K562 (cell line): ENCODE data around the gene SLC34A1. TPM values are rescaled to one million over a fixed set of nuclear protein-coding genes. Genes with fewer than 3 reads are reported as not detected.
A peak's percentile ranks its signal among the peaks of the same experiment; 100 is the strongest.

Source experiments
- CBFB ChIP-seq: sonication (generic); formaldehyde crosslinking; IDR thresholded peaks from 2 replicates; pipeline ENCODE4 v1.4.0; 2020; ENCODE audit warnings: mild to moderate bottlenecking, missing genetic modification reagents
- CHD4 ChIP-seq: fragments of 200-600 bp; sonication (generic); IDR thresholded peaks from 3 replicates; pipeline ENCODE4 v1.6.1; 2012; ENCODE audit warnings: low read depth, mild to moderate bottlenecking, mixed read lengths, low read length, inconsistent platforms; ENCODE audit not compliant: insufficient read depth, insufficient replicate concordance, poor library complexity, severe bottlenecking
- CTBP1 ChIP-seq: fragments of 450-650 bp; IDR thresholded peaks from 2 replicates; pipeline ENCODE4 v1.6.1; 2016; ENCODE audit warnings: borderline replicate concordance
- FIP1L1 ChIP-seq: fragments of 200-400 bp; formaldehyde crosslinking; IDR thresholded peaks from 2 replicates; pipeline ENCODE4 v1.6.1; 2018; ENCODE audit warnings: mild to moderate bottlenecking, low read depth, low read length; ENCODE audit not compliant: poor library complexity, severe bottlenecking
- FOXA3 ChIP-seq, 2 experiments: fragments of 450-650 bp in 1 of 2; sonication (generic) in 1 of 2; formaldehyde crosslinking; IDR thresholded peaks in 1 of 2; conservative IDR thresholded peaks in 1 of 2; 2 replicates each; pipeline versions ENCODE4 v1.4.0 to v1.8.0; 2020 to 2022; ENCODE audit warnings: mild to moderate bottlenecking in 2 of 2, missing genetic modification reagents in 1 of 2
- LCOR ChIP-seq: sonication (generic); formaldehyde crosslinking; IDR thresholded peaks from 2 replicates; pipeline ENCODE4 v1.8.0; 2022; ENCODE audit warnings: mild to moderate bottlenecking, missing genetic modification reagents
- NCOA6 ChIP-seq: fragments of 450-650 bp; IDR thresholded peaks from 2 replicates; pipeline ENCODE4 v1.6.1; 2017; ENCODE audit warnings: mild to moderate bottlenecking
- NELFE ChIP-seq: IDR thresholded peaks from 2 replicates; pipeline ENCODE4 v1.6.1; 2011; ENCODE audit warnings: mild to moderate bottlenecking; ENCODE audit not compliant: insufficient read depth, insufficient read length
- NEUROD1 ChIP-seq: fragments of 150-350 bp; IDR thresholded peaks from 2 replicates; pipeline ENCODE4 v1.6.1; 2014; ENCODE audit warnings: borderline replicate concordance, low read length, low read depth; ENCODE audit not compliant: partially characterized antibody
- NR2C2 ChIP-seq, 2 experiments: fragments of 200-800 bp in 1 of 2; sonication (Bioruptor generic) in 1 of 2; sonication (generic) in 1 of 2; formaldehyde crosslinking in 1 of 2; IDR thresholded peaks; 2 replicates each; pipeline versions ENCODE4 v1.6.1 to v1.8.0; 2016 to 2022; ENCODE audit warnings: mild to moderate bottlenecking in 1 of 2, missing compliant biosample characterization in 1 of 2, missing genetic modification characterization in 1 of 2, missing genetic modification reagents in 1 of 2
- PHF8 ChIP-seq: fragments of 200-600 bp; sonication (generic); IDR thresholded peaks from 2 replicates; pipeline ENCODE4 v1.6.1; 2012; ENCODE audit warnings: mixed run types, mild to moderate bottlenecking, inconsistent platforms, low read length, moderate library complexity, borderline replicate concordance
- RFX1 ChIP-seq: fragments of 450-650 bp; IDR thresholded peaks from 2 replicates; pipeline ENCODE4 v1.6.1; 2016; ENCODE audit warnings: mild to moderate bottlenecking, moderate library complexity
- STAT6 ChIP-seq: sonication (generic); formaldehyde crosslinking; IDR thresholded peaks from 2 replicates; pipeline ENCODE4 v1.8.1; 2023; ENCODE audit warnings: mild to moderate bottlenecking, missing genetic modification reagents
- XRCC3 ChIP-seq: fragments of 450-650 bp; IDR thresholded peaks from 2 replicates; pipeline ENCODE4 v1.6.1; 2017; ENCODE audit warnings: mild to moderate bottlenecking, moderate library complexity
- ZBTB43 ChIP-seq: sonication (generic); formaldehyde crosslinking; IDR thresholded peaks from 2 replicates; pipeline ENCODE4 v1.8.0; 2023; ENCODE audit warnings: mild to moderate bottlenecking, missing genetic modification reagents
- ZC3H4 ChIP-seq: sonication (generic); formaldehyde crosslinking; IDR thresholded peaks from 2 replicates; pipeline ENCODE4 v1.9.0; 2021; ENCODE audit warnings: missing genetic modification reagents, borderline replicate concordance
- ZNF124 ChIP-seq: sonication (generic); formaldehyde crosslinking; IDR thresholded peaks from 2 replicates; pipeline ENCODE4 v1.8.1; 2022; ENCODE audit warnings: missing genetic modification reagents
- ZNF143 ChIP-seq: sonication (generic); formaldehyde crosslinking; IDR thresholded peaks from 2 replicates; pipeline ENCODE4 v1.9.0; 2022; ENCODE audit warnings: mild to moderate bottlenecking, missing genetic modification reagents
- polyA plus RNA-seq, 8 experiments: library from polyadenylated mRNA; depleted of rRNA in 4 of 8; stranded (reverse) in 5 of 8; unstranded in 3 of 8; fragments of >200 nt; fragmentation: Nextera tagmentation in 2 of 8; fragmentation: Illumina TruSeq in 1 of 8; extraction: Ambion mirVana in 2 of 8; extraction: Trizol in 1 of 8; gene quantifications; 2 replicates each; pipeline versions ENCODE4 v1.2.1 to v1.2.3, GENCODE V29; 2011 to 2014; ENCODE audit warnings: inconsistent platforms in 1 of 8, missing spikeins in 1 of 8
- total RNA-seq, 7 experiments: library from RNA; depleted of rRNA in 6 of 7; stranded (reverse); fragments of >200 nt in 6 of 7; fragmentation: Illumina TruSeq in 2 of 7; extraction: Trizol in 2 of 7; gene quantifications; 2 replicates each; pipeline versions ENCODE4 v1.2.1 to v1.2.3, GENCODE V29; 2011 to 2021; ENCODE audit warnings: low replicate concordance in 1 of 7
- TF ChIP-seq, protein P1 (sequence below): fragments of 450-650 bp; IDR thresholded peaks from 2 replicates; pipeline ENCODE4 v1.6.1; 2016; ENCODE audit warnings: borderline replicate concordance
- TF ChIP-seq, protein P2 (sequence below): fragments of 250-450 bp; sonication (Bioruptor Pico); IDR thresholded peaks from 2 replicates; pipeline ENCODE4 v1.5.0; 2022; ENCODE audit warnings: mild to moderate bottlenecking

SLC34A1 gene
- total and polyA plus RNA-seq, 9 of the 15 experiments (the other 6 are each of a cell fraction or from before 2014, with no cell fraction given), result not detected

GRCh38 chr5:177404641-177405179 is 20.5 kb downstream of the SLC34A1 start (continued):
- TF ChIP-seq PHF8 (0 out of 2 replicates have a peak, but pooled peaks have one; percentile 52), NEUROD1 (no peak), NR2C2 (CRISPR knock-in tag; IDR thresholded peaks at IDR 0.05) (peak; percentile 73; the same call in 1 of the 2 replicates), NR2C2 (tag; IDR thresholded peaks at IDR 0.05) (no peak), RFX1 (no peak), CBFB (no peak; the same call in 1 of the 2 replicates), NELFE (no peak), ZBTB43 (CRISPR knock-in tag) (no peak), STAT6 (CRISPR knock-in tag) (no peak), FOXA3 (CRISPR knock-in tag; conservative IDR thresholded peaks at IDR 0.05 in 1 of 2, IDR thresholded peaks at IDR 0.05 in 1 of 2) (peak in 1 of 2 experiments; percentile 49; a peak in 1 of 4 replicates), NCOA6 (no peak), CHD4 (no peak), CTBP1 (no peak), ZNF124 (no peak), LCOR (CRISPR knock-in tag) (no peak), ZNF143 (0 out of 2 replicates have a peak, but pooled peaks have one; percentile 25), ZC3H4 (CRISPR knock-in tag) (no peak), FIP1L1 (no peak), XRCC3 (no peak)
- TF ChIP-seq, protein P1, sequence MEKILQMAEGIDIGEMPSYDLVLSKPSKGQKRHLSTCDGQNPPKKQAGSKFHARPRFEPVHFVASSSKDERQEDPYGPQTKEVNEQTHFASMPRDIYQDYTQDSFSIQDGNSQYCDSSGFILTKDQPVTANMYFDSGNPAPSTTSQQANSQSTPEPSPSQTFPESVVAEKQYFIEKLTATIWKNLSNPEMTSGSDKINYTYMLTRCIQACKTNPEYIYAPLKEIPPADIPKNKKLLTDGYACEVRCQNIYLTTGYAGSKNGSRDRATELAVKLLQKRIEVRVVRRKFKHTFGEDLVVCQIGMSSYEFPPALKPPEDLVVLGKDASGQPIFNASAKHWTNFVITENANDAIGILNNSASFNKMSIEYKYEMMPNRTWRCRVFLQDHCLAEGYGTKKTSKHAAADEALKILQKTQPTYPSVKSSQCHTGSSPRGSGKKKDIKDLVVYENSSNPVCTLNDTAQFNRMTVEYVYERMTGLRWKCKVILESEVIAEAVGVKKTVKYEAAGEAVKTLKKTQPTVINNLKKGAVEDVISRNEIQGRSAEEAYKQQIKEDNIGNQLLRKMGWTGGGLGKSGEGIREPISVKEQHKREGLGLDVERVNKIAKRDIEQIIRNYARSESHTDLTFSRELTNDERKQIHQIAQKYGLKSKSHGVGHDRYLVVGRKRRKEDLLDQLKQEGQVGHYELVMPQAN, result no peak
- TF ChIP-seq, protein P2, sequence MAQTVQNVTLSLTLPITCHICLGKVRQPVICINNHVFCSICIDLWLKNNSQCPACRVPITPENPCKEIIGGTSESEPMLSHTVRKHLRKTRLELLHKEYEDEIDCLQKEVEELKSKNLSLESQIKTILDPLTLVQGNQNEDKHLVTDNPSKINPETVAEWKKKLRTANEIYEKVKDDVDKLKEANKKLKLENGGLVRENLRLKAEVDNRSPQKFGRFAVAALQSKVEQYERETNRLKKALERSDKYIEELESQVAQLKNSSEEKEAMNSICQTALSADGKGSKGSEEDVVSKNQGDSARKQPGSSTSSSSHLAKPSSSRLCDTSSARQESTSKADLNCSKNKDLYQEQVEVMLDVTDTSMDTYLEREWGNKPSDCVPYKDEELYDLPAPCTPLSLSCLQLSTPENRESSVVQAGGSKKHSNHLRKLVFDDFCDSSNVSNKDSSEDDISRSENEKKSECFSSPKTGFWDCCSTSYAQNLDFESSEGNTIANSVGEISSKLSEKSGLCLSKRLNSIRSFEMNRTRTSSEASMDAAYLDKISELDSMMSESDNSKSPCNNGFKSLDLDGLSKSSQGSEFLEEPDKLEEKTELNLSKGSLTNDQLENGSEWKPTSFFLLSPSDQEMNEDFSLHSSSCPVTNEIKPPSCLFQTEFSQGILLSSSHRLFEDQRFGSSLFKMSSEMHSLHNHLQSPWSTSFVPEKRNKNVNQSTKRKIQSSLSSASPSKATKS (CRISPR knock-in tag), result no peak
